Activated naive CD4-positive, alpha-beta T cell treated with anti-CD3 and anti-CD28 coated beads, Interleukin-2, amount 10 ng/mL, durations not matched to agents 7 days and 5 days (primary cell): ENCODE data around the gene KLF18.

Experiments used
- CTCF ChIA-PET: fragments of 350-600 bp; sonication (Branson Sonifier 250); formaldehyde crosslinking; loops from one replicate; lab custom pipeline; 2021; ENCODE audit warnings: antibody characterized with exemption; lab: Charles Lee
- DNase-seq: peaks from one replicate; pipeline ENCODE4 v3.0.0-alpha.2; 2020
- H3K27ac Mint-ChIP-seq: one replicate; pipeline ENCODE4 v1.8.0; 2021; ENCODE audit warnings: mild to moderate bottlenecking, moderate library complexity, mixed read lengths
- H3K27me3 Mint-ChIP-seq: one replicate; pipeline ENCODE4 v1.8.0; 2021; ENCODE audit warnings: mild to moderate bottlenecking, mixed read lengths
- H3K36me3 Mint-ChIP-seq: one replicate; pipeline ENCODE4 v1.8.0; 2021; ENCODE audit warnings: mixed read lengths
- H3K4me1 Mint-ChIP-seq: one replicate; pipeline ENCODE4 v1.8.0; 2021; ENCODE audit warnings: mixed read lengths
- H3K4me3 Mint-ChIP-seq: one replicate; pipeline ENCODE4 v1.8.0; 2021; ENCODE audit warnings: mild to moderate bottlenecking, moderate library complexity, mixed read lengths
- H3K9me3 Mint-ChIP-seq: one replicate; pipeline ENCODE4 v1.8.0; 2021; ENCODE audit warnings: mixed read lengths

KLF18 gene

GRCh38 chr1:44141531-44141930 lies at the start of gene KLF18:
KLF18 (minus strand) TSS chr1:44141631; CDS start chr1:44141631, 0 bp downstream.
- H3K36me3 Mint-ChIP-seq = peaks cover 5% of the 10 kb centered on the region
- H3K27ac Mint-ChIP-seq = no peak within 1 kb of the TSS
- DNase-seq = no peak
- H3K4me3 Mint-ChIP-seq = no peak within 1 kb of the TSS
- H3K9me3 Mint-ChIP-seq = peaks cover 16% of the 10 kb centered on the region
- H3K27me3 Mint-ChIP-seq = peaks cover 13% of the 10 kb centered on the region
- no peaks in the 10 kb centered on the region for H3K4me1 Mint-ChIP-seq
- CTCF ChIA-PET = no interaction called here

- CTCF ChIA-PET = no interaction called here
- DNase-seq = no peak
- Mint-ChIP-seq H3K27ac (no peak overlapping the region), H3K4me3 (no peak overlapping the region), H3K36me3 (no peaks in the 10 kb centered on the region), H3K9me3 (peaks cover 6% of the 10 kb centered on the region), H3K27me3 (peaks cover 18% of the 10 kb centered on the region), H3K4me1 (no peaks in the 10 kb centered on the region)
Measured at GRCh38 chr1:44174630-44175029, 33.2 kb upstream of the KLF18 start.

- H3K27me3 Mint-ChIP-seq = peaks cover 25% of the 10 kb centered on the region
- peaks cover 13% of the 10 kb centered on the region for H3K9me3 Mint-ChIP-seq
- no peak overlapping the region for H3K27ac Mint-ChIP-seq
- H3K4me1 Mint-ChIP-seq = peaks cover 6% of the 10 kb centered on the region
- H3K4me3 Mint-ChIP-seq = no peak overlapping the region
- H3K36me3 Mint-ChIP-seq = no peaks in the 10 kb centered on the region
- CTCF ChIA-PET = interaction anchor here (1.0 kb wide), 1 partner anchor 14 kb away, joined by 3 read pairs; no protein-coding TSS in a partner anchor
- DNase-seq = no peak
Measured at GRCh38 chr1:44170281-44170823, 28.9 kb upstream of the KLF18 start.

GRCh38 chr1:44168520-44169098 lies 27.2 kb upstream of the KLF18 start:
- CTCF ChIA-PET = no interaction called here
- Mint-ChIP-seq H3K36me3 (no peaks in the 10 kb centered on the region), H3K4me3 (no peak overlapping the region), H3K4me1 (peaks cover 6% of the 10 kb centered on the region), H3K27me3 (peaks cover 25% of the 10 kb centered on the region), H3K9me3 (peaks cover 7% of the 10 kb centered on the region), H3K27ac (no peak overlapping the region)
- no peak for DNase-seq

- no peaks in the 10 kb centered on the region for H3K9me3 Mint-ChIP-seq
Measured at GRCh38 chr1:44161546-44161945, 20.1 kb upstream of the KLF18 start.

GRCh38 chr1:44158871-44159270 lies 17.4 kb upstream of the KLF18 start:
- Mint-ChIP-seq H3K4me1 (no peaks in the 10 kb centered on the region), H3K36me3 (no peaks in the 10 kb centered on the region), H3K27me3 (peaks cover 4% of the 10 kb centered on the region), H3K9me3 (no peaks in the 10 kb centered on the region), H3K27ac (no peak overlapping the region), H3K4me3 (no peak overlapping the region)
- CTCF ChIA-PET = no interaction called here
- no peak for DNase-seq

More at GRCh38 chr1:44161546-44161945, 20.1 kb upstream of the KLF18 start:
- peaks cover 11% of the 10 kb centered on the region for H3K27me3 Mint-ChIP-seq
- H3K4me1 Mint-ChIP-seq = no peaks in the 10 kb centered on the region
- H3K36me3 Mint-ChIP-seq = no peaks in the 10 kb centered on the region
- no peak overlapping the region for H3K4me3 Mint-ChIP-seq
- no peak overlapping the region for H3K27ac Mint-ChIP-seq
- CTCF ChIA-PET = no interaction called here
- DNase-seq = no peak

- Mint-ChIP-seq H3K9me3 (no peaks in the 10 kb centered on the region), H3K4me3 (no peak overlapping the region), H3K36me3 (no peaks in the 10 kb centered on the region), H3K4me1 (no peaks in the 10 kb centered on the region), H3K27ac (no peak overlapping the region), H3K27me3 (peaks cover 4% of the 10 kb centered on the region)
- DNase-seq = no peak
- CTCF ChIA-PET = no interaction called here
Measured at GRCh38 chr1:44157903-44158302, 16.5 kb upstream of the KLF18 start.

GRCh38 chr1:44154049-44154448 lies 12.6 kb upstream of the KLF18 start:
- H3K4me1 Mint-ChIP-seq = no peaks in the 10 kb centered on the region
- H3K4me3 Mint-ChIP-seq = no peak overlapping the region
- no peaks in the 10 kb centered on the region for H3K36me3 Mint-ChIP-seq
- CTCF ChIA-PET = interaction anchor here (0.6 kb wide), 1 partner anchor 32 kb away, joined by 3 read pairs; no protein-coding TSS in a partner anchor
- H3K9me3 Mint-ChIP-seq = no peaks in the 10 kb centered on the region
- H3K27ac Mint-ChIP-seq = no peak overlapping the region
- DNase-seq = no peak
- peaks cover 10% of the 10 kb centered on the region for H3K27me3 Mint-ChIP-seq

GRCh38 chr1:44152692-44153091 lies 11.3 kb upstream of the KLF18 start:
- Mint-ChIP-seq H3K27me3 (peaks cover 9% of the 10 kb centered on the region), H3K4me1 (no peaks in the 10 kb centered on the region), H3K36me3 (no peaks in the 10 kb centered on the region), H3K27ac (no peak overlapping the region), H3K4me3 (no peak overlapping the region), H3K9me3 (no peaks in the 10 kb centered on the region)
- CTCF ChIA-PET = no interaction called here
- DNase-seq = no peak

GRCh38 chr1:44151808-44152207 lies 10.4 kb upstream of the KLF18 start:
- peaks cover 13% of the 10 kb centered on the region for H3K27me3 Mint-ChIP-seq
- no peak overlapping the region for H3K4me3 Mint-ChIP-seq
- H3K36me3 Mint-ChIP-seq = no peaks in the 10 kb centered on the region
- H3K4me1 Mint-ChIP-seq = no peaks in the 10 kb centered on the region
- H3K27ac Mint-ChIP-seq = no peak overlapping the region
- DNase-seq = no peak
- CTCF ChIA-PET = no interaction called here
- H3K9me3 Mint-ChIP-seq = peaks cover under 1% of the 10 kb centered on the region

- H3K36me3 Mint-ChIP-seq = no peaks in the 10 kb centered on the region
- H3K9me3 Mint-ChIP-seq = peaks cover 4% of the 10 kb centered on the region
- CTCF ChIA-PET = no interaction called here
- H3K27ac Mint-ChIP-seq = no peak overlapping the region
- no peaks in the 10 kb centered on the region for H3K4me1 Mint-ChIP-seq
- no peak for DNase-seq
- H3K4me3 Mint-ChIP-seq = no peak overlapping the region
- peaks cover 13% of the 10 kb centered on the region for H3K27me3 Mint-ChIP-seq
Measured at GRCh38 chr1:44151332-44151731, 9.9 kb upstream of the KLF18 start.

GRCh38 chr1:44147582-44147981 lies 6.2 kb upstream of the KLF18 start:
- CTCF ChIA-PET = no interaction called here

GRCh38 chr1:44146536-44147361 lies 5.3 kb upstream of the KLF18 start:
- DNase-seq = no peak
- Mint-ChIP-seq H3K36me3 (peaks cover 5% of the 10 kb centered on the region), H3K27ac (no peak overlapping the region), H3K9me3 (peaks cover 19% of the 10 kb centered on the region), H3K27me3 (peaks cover 6% of the 10 kb centered on the region), H3K4me3 (no peak overlapping the region), H3K4me1 (no peaks in the 10 kb centered on the region)
- CTCF ChIA-PET = no interaction called here

More at GRCh38 chr1:44147582-44147981, 6.2 kb upstream of the KLF18 start:
- Mint-ChIP-seq H3K27me3 (peaks cover 11% of the 10 kb centered on the region), H3K4me1 (no peaks in the 10 kb centered on the region), H3K9me3 (peaks cover 19% of the 10 kb centered on the region), H3K36me3 (peaks cover 5% of the 10 kb centered on the region), H3K27ac (no peak overlapping the region), H3K4me3 (no peak overlapping the region)
- no peak for DNase-seq

GRCh38 chr1:44144962-44145756 lies 3.7 kb upstream of the KLF18 start:
- no peak for DNase-seq
- peaks cover 19% of the 10 kb centered on the region for H3K9me3 Mint-ChIP-seq
- H3K36me3 Mint-ChIP-seq = peaks cover 5% of the 10 kb centered on the region
- peaks cover 18% of the 10 kb centered on the region for H3K27me3 Mint-ChIP-seq
- H3K27ac Mint-ChIP-seq = no peak overlapping the region
- H3K4me3 Mint-ChIP-seq = no peak overlapping the region
- CTCF ChIA-PET = interaction anchor here (0.7 kb wide), 1 partner anchor 41 kb away, joined by 3 read pairs; no protein-coding TSS in a partner anchor
- H3K4me1 Mint-ChIP-seq = no peaks in the 10 kb centered on the region
